Neuronal stem cell (in vitro differentiated cells): ENCODE measurements around the gene RASAL2.

ENCODE experiments used
- DNase-seq: peaks from one replicate; pipeline ENCODE4 v3.0.0-alpha.2; 2013; ENCODE audit warnings: low spot score
- H2AFZ ChIP-seq: one replicate; pipeline ENCODE4 v1.6.1; 2013; ENCODE audit warnings: mild to moderate bottlenecking, low read length, inconsistent platforms
- H2AK5ac ChIP-seq: 2 replicates; pipeline ENCODE4 v1.6.1; 2013; ENCODE audit warnings: low read depth, mild to moderate bottlenecking, inconsistent platforms, low read length, moderate library complexity, mixed read lengths
- H2BK120ac ChIP-seq: 2 replicates; pipeline ENCODE4 v1.6.1; 2013; ENCODE audit warnings: low read depth, mild to moderate bottlenecking, inconsistent platforms, low read length, moderate library complexity, mixed read lengths
- H2BK12ac ChIP-seq: one replicate; pipeline ENCODE4 v1.6.1; 2013; ENCODE audit warnings: low read length, inconsistent platforms
- H2BK15ac ChIP-seq: 2 replicates; pipeline ENCODE4 v1.6.1; 2013; ENCODE audit warnings: mild to moderate bottlenecking, low read length, inconsistent platforms, mixed read lengths
- H2BK5ac ChIP-seq: one replicate; pipeline ENCODE4 v1.6.1; 2013; ENCODE audit warnings: inconsistent platforms, mild to moderate bottlenecking, low read length, moderate library complexity
- H3K14ac ChIP-seq: one replicate; pipeline ENCODE4 v1.6.1; 2013; ENCODE audit warnings: low read length, inconsistent platforms
- H3K18ac ChIP-seq: 2 replicates; pipeline ENCODE4 v1.6.1; 2013; ENCODE audit warnings: low read length, inconsistent platforms
- H3K23ac ChIP-seq: 2 replicates; pipeline ENCODE4 v1.6.1; 2013; ENCODE audit warnings: low read depth, mild to moderate bottlenecking, mixed read lengths, low read length, inconsistent platforms; ENCODE audit not compliant: poor library complexity
- H3K27ac ChIP-seq: replicated peaks from 3 replicates; pipeline ENCODE4 v1.5.1; 2013; ENCODE audit warnings: low read length, inconsistent platforms
- H3K27me3 ChIP-seq, 3 experiments: 2 replicates each; pipeline ENCODE4 v1.6.1; 2013; ENCODE audit warnings: low read length in 3 of 3, mild to moderate bottlenecking in 2 of 3, inconsistent platforms in 1 of 3, low read depth in 1 of 3, mixed read lengths in 1 of 3, moderate library complexity in 1 of 3; ENCODE audit not compliant: control insufficient read depth in 3 of 3, insufficient read depth in 3 of 3
- H3K36me3 ChIP-seq, 2 donors: replicated peaks in 1 of 2; 2 replicates each; pipeline ENCODE4 v1.6.1; 2013; ENCODE audit warnings: low read length in 2 of 2; ENCODE audit not compliant: control insufficient read depth in 2 of 2, insufficient read depth in 2 of 2
- H3K4ac ChIP-seq: 2 replicates; pipeline ENCODE4 v1.6.1; 2013; ENCODE audit warnings: inconsistent platforms, mild to moderate bottlenecking, low read length, moderate library complexity
- H3K4me1 ChIP-seq, 2 donors: 1 replicate in 1 of 2; 2 replicates in 1 of 2; pipeline ENCODE4 v1.6.1; 2013; ENCODE audit warnings: low read length in 2 of 2, low read depth in 1 of 2; ENCODE audit not compliant: control insufficient read depth in 2 of 2, insufficient read depth in 1 of 2
- H3K4me2 ChIP-seq: one replicate; pipeline ENCODE4 v1.6.1; 2013; ENCODE audit warnings: mild to moderate bottlenecking, low read length, inconsistent platforms; ENCODE audit not compliant: insufficient read depth, poor library complexity, severe bottlenecking
- H3K4me3 ChIP-seq, 2 donors: 2 replicates each; pipeline ENCODE4 v1.5.1; 2013; ENCODE audit warnings: low read length in 2 of 2, mild to moderate bottlenecking in 2 of 2, inconsistent platforms in 1 of 2, moderate library complexity in 1 of 2
- H3K79me1 ChIP-seq: one replicate; pipeline ENCODE4 v1.6.1; 2013; ENCODE audit warnings: low read depth, mild to moderate bottlenecking, inconsistent platforms, low read length, moderate library complexity
- H3K9ac ChIP-seq: one replicate; pipeline ENCODE4 v1.6.1; 2013; ENCODE audit warnings: mild to moderate bottlenecking, low read depth, low read length, inconsistent platforms; ENCODE audit not compliant: poor library complexity
- H3K9me3 ChIP-seq, 2 donors: replicated peaks in 1 of 2; 2 replicates each; pipeline versions ENCODE3 to v1.6.1; 2013; ENCODE audit warnings: low read length in 2 of 2, mild to moderate bottlenecking in 2 of 2, inconsistent platforms in 1 of 2, low read depth in 1 of 2, mixed read lengths in 1 of 2, moderate library complexity in 1 of 2; ENCODE audit not compliant: control insufficient read depth in 2 of 2, insufficient read depth in 1 of 2
- H4K8ac ChIP-seq: one replicate; pipeline ENCODE4 v1.6.1; 2013; ENCODE audit warnings: low read depth, mild to moderate bottlenecking, inconsistent platforms, low read length, moderate library complexity
- H4K91ac ChIP-seq: one replicate; pipeline ENCODE4 v1.6.1; 2013; ENCODE audit warnings: low read length, low read depth, mild to moderate bottlenecking, inconsistent platforms; ENCODE audit not compliant: poor library complexity
- WGBS, 2 donors: extraction: QIAGEN DNeasy Blood & Tissue Kit; methylation state at CpG; one replicate each; pipeline ENCODE4 v1.1.7; 2013; ENCODE audit warnings: missing lambda C conversion rate in 2 of 2, mixed read lengths in 1 of 2; ENCODE audit not compliant: insufficient read length in 2 of 2, insufficient replicate concordance in 1 of 2; ENCODE audit errors: extremely low coverage in 2 of 2; 5-methylcytosine and 5-hydroxymethylcytosine counted together

The RASAL2 gene

GRCh38 chr1:178189814-178190213, 95.9 kb downstream of the RASAL2 start:
- peak; percentile 24 for DNase-seq

GRCh38 chr1:178190881-178191280, 97.0 kb downstream of the RASAL2 start:
- H4K91ac ChIP-seq = no peak overlapping the region
- no peak overlapping the region for H2BK12ac ChIP-seq
- H3K27ac ChIP-seq = no peak overlapping the region
- no peak overlapping the region for H3K4me3 ChIP-seq
- no peak for DNase-seq
- no peak overlapping the region for H3K14ac ChIP-seq
- no peaks in the 10 kb centered on the region for H3K36me3 ChIP-seq
- H3K4me2 ChIP-seq = no peak overlapping the region
- H2AK5ac ChIP-seq = no peak overlapping the region
- no peak overlapping the region for H3K18ac ChIP-seq
- no peaks in the 10 kb centered on the region for H3K27me3 ChIP-seq
- H2AFZ ChIP-seq = no peak overlapping the region
- H3K79me1 ChIP-seq = peaks cover 1% of the 10 kb centered on the region
- H3K4me1 ChIP-seq = no peaks in the 10 kb centered on the region
- no peak overlapping the region for H3K4ac ChIP-seq
- no peak overlapping the region for H2BK120ac ChIP-seq
- no peak overlapping the region for H2BK15ac ChIP-seq
- no peaks in the 10 kb centered on the region for H3K9me3 ChIP-seq
- no CpG with 5 or more reads among the region's 2 CpGs for WGBS, 2 donors
- no peak overlapping the region for H4K8ac ChIP-seq
- no peak overlapping the region for H2BK5ac ChIP-seq
- H3K23ac ChIP-seq = no peak overlapping the region
- no peak overlapping the region for H3K9ac ChIP-seq

More at GRCh38 chr1:178189814-178190213, 95.9 kb downstream of the RASAL2 start:
- no peak overlapping the region for H2BK120ac ChIP-seq
- no peak overlapping the region for H3K14ac ChIP-seq
- no peak overlapping the region for H3K18ac ChIP-seq
- H3K36me3 ChIP-seq = no peaks in the 10 kb centered on the region
- H3K23ac ChIP-seq = no peak overlapping the region
- peaks cover 1% of the 10 kb centered on the region for H3K79me1 ChIP-seq
- H2AFZ ChIP-seq = no peak overlapping the region
- H3K27ac ChIP-seq = no peak overlapping the region
- H3K4me2 ChIP-seq = no peak overlapping the region
- no CpG with 5 or more reads among the region's 3 CpGs for WGBS, 2 donors
- H3K27me3 ChIP-seq = no peaks in the 10 kb centered on the region
- no peaks in the 10 kb centered on the region for H3K9me3 ChIP-seq
- H2AK5ac ChIP-seq = no peak overlapping the region
- H2BK15ac ChIP-seq = no peak overlapping the region
- H4K91ac ChIP-seq = no peak overlapping the region
- H3K9ac ChIP-seq = no peak overlapping the region
- H2BK12ac ChIP-seq = no peak overlapping the region
- H3K4me1 ChIP-seq = no peaks in the 10 kb centered on the region
- no peak overlapping the region for H3K4me3 ChIP-seq
- H4K8ac ChIP-seq = no peak overlapping the region
- no peak overlapping the region for H2BK5ac ChIP-seq
- H3K4ac ChIP-seq = no peak overlapping the region

- Histone ChIP-seq H3K9ac (no peak overlapping the region), H3K27ac (no peak overlapping the region), H3K18ac (no peak overlapping the region), H3K27me3 (no peaks in the 10 kb centered on the region), H3K4me3 (no peak overlapping the region), H2AFZ (no peak overlapping the region), H2BK5ac (no peak overlapping the region), H2BK15ac (no peak overlapping the region), H3K79me1 (no peaks in the 10 kb centered on the region), H3K9me3 (no peaks in the 10 kb centered on the region), H3K23ac (no peak overlapping the region), H3K4me2 (no peak overlapping the region), H3K4me1 (no peaks in the 10 kb centered on the region), H2BK120ac (no peak overlapping the region), H4K91ac (no peak overlapping the region), H3K36me3 (no peaks in the 10 kb centered on the region), H4K8ac (no peak overlapping the region), H3K14ac (no peak overlapping the region), H3K4ac (no peak overlapping the region), H2AK5ac (no peak overlapping the region), H2BK12ac (no peak overlapping the region)
- WGBS, 2 donors = no CpG with 5 or more reads among the region's 3 CpGs
- no peak for DNase-seq
Observed at GRCh38 chr1:178192686-178193085, 98.8 kb downstream of the RASAL2 start.

- Histone ChIP-seq H2BK5ac (no peak overlapping the region), H3K9ac (no peak overlapping the region), H3K4ac (no peak overlapping the region), H4K91ac (no peak overlapping the region), H3K9me3 (peaks cover 6 to 12% of the 10 kb centered on the region in 2 donors), H2BK15ac (no peak overlapping the region), H3K23ac (no peak overlapping the region), H2BK12ac (no peak overlapping the region), H3K4me1 (no peaks in the 10 kb centered on the region), H3K4me3 (no peak overlapping the region), H3K27me3 (no peaks in the 10 kb centered on the region), H3K14ac (no peak overlapping the region), H3K18ac (no peak overlapping the region), H3K36me3 (no peaks in the 10 kb centered on the region), H2BK120ac (no peak overlapping the region), H3K27ac (no peak overlapping the region), H4K8ac (no peak overlapping the region), H2AFZ (no peak overlapping the region), H2AK5ac (no peak overlapping the region), H3K79me1 (no peaks in the 10 kb centered on the region), H3K4me2 (no peak overlapping the region)
- DNase-seq = no peak
- WGBS, 2 donors = no CpG with 5 or more reads among the region's 1 CpG
Observed at GRCh38 chr1:178196631-178197030, 102.7 kb downstream of the RASAL2 start.
